Measurements from ENCODE around the gene METTL1.
"Not testable (repeated sequence)": the region's sequence is repeated elsewhere in the genome, so short reads cannot be mapped to it uniquely, and the experiment has no call there.

METTL1 gene

DNA sequence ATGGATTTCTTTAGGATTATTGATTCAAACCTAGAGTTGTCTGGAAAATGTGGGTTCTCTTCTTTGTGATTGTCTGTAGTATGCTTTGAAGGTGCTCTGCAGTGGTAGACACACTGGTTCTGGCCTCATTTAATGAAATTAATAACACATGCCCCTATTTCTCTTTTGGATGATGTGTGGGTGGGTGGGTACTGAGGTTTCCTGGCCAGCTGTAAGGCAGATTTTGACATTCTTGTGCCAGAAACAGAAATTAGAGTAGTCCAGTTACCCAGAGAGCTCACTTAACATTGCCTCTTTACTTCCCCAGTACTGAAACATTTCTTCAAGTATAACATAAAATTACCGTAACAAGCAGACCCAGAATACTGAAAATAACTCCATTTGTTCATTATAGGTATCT, 25.1 kb upstream of the METTL1 start:
- no peak for DNase-seq (ENCODE audit: low read depth)

DNA sequence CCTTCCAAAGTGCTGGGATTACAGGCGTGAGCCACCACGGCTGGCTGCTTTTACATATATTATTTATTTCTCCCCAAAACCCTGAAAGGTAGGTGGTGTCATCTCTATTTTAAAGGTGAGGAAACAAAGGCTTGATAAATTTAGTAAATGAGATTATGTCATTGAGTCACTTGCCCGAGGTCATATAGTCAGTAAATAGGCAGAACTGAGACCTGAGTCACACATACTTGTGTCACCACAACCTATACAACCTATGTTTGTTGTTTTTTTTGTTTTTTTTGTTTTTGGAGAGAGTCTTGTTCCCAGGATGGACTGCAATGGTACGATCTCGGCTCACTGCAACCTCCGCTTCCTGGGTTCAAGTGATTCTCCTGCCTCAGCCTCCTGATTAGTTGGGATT, 23.4 kb upstream of the METTL1 start:
- no peak for DNase-seq (ENCODE audit: low read depth)

DNA sequence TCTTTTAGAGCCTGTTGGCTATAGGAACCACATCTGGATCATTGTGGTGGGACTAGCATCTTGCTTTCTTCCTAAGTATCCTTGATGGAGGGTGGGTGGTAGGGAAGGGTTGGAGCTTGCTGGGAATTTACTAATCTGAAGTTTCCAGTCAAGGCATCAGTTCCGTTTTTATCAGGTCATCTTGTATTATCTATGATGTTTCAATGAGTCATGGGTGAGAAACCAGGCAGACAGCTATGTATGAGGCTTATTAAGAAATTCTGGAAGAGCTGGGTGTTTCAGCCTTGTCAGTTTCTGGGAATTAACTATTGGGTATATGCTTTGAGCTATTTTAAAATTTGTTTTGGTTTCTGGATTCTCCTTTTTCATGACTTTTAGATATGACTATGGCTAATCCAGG, 22.0 kb upstream of the METTL1 start:
- no peak for DNase-seq (ENCODE audit: low read depth)

DNA sequence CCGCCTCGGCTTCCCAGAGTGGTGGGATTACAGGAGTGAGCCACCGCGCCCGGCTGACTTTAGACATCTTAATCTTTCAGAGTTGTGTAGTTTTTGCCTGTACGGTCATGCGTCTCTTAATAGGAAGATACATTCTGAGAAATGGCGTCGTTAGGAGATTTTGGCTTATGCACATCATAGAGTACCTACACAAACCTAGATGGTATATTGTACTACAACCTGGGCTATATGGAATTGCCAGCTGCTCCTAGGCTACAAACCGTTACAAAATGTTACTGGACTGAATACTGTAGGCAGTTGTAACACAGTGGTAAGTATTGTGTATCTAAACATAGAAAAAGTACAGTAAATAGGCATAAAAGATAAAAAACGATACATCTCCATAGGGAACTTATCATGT, 12.0 kb upstream of the METTL1 start:
- no peak for DNase-seq (ENCODE audit: low read depth)

DNA sequence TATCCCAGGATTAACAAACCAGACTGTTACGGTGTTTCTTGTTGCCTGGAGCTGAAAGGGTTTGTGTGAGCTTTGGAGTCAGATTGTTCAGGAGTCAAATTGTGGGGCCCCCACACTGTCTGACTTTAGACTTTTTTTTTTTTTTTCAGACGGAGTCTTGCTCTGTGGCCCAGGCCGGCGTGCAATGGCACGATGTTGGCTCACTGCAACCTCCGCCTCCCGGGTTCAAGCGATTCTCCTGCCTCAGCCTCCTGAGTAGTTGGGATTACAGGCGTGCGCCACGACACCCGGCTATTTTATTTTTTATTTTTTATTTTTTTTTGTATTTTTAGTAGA, 11.5 kb upstream of the METTL1 start:
- DNase-seq (ENCODE audit: low read depth): no peak

DNA sequence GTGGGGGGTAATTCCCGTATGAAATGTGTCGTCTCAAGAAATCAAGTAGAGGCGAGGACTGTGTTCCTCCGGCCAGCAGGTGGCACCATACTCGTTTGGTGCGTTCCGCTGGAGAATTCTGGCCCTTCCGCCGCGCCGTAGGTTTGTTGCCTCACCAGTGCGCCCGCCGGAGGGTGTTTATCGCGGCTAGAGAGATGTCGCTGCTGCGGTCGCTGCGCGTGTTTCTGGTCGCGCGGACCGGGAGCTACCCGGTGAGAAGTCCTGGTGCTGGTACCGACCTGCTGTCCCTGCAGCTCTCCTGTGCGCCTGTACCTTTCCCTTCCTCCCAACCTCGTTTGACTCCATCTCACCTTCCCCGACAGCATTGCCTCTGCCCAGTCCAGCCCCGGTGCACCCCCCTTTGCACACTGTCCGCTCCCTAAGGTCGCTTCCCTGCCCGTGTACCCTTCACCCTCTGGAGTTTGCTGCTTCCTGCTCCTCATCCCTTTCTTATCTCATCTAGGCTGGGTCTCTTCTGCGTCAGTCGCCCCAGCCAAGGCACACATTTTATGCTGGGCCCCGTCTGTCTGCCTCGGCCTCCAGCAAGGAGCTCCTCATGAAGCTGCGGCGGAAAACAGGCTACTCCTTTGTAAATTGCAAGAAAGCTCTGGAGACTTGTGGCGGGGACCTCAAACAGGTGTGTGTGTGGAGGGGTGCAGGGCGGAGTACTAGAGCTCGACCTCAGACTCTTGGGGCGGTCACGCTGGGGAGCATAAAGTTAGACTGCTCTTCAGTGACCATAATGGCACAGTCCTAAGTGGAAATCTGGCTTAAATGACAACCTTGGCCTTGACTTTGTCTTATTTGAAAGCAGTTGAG, 10.9 kb upstream of the METTL1 start, which contains the start of gene TSFM:
Gene TSFM, plus strand, starts transcription at position 180 of the 858 bp plus-strand sequence. Its CDS starts 15 bp downstream, at position 195.
- peak; percentile 78 for DNase-seq (ENCODE audit: low read depth)

DNA sequence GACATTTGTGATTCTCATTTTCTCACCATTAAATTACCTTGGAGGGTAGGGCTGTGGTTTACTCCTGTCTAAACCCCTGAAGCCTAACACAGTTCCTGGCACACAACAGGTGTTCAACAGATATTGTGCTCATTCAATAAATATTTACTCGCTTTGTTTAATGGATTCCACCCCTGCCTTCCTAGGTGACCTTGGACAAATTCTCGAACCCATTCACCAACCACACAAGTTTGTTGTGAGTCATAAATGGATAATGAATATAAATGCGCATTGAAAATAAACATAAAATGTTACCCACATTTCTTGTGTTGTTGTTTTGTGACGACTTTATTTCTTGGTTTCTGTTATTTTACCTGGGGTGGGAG, 10.3 kb upstream of the METTL1 start:
- DNase-seq (ENCODE audit: low read depth): no peak

DNA sequence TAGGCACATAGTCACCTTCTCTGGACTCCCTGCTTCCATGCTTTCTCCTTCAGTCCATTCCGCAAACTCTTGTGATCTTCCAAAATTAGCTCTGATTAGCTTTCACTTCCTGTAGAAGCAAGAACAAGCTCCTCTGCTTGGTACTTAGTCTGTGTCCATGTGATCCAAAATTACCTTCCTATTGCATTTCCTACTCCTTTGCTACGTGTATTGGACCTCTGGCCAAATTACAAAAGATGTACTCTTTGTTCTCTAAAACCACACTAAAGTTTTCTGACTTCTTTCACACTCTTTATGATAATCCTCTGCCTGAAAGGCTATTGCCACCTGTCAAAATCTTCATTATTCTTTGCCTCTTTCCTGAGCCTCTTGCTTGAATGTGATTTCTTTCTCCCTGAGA, 9.9 kb upstream of the METTL1 start:
- no peak for DNase-seq (ENCODE audit: low read depth)

DNA sequence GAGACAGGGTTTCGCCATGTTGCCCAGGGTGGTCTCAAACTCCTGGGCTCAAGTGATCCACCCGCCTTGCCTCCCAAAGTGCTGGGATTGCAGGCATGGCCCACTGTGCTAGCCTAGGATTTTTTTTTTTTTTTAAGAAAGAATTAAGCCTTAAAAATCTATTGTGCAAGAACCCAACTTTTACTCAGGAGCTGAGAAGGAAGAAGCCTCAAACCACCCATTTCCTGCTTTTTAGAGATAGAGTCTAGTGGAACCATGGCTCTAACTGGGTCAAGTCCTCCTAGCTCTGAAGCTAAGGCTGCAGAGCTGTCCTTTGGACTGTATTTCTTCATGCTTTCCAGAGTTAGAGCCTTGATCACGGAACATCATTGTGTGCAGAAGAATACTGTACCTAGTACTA, 9.3 kb upstream of the METTL1 start:
- no peak for DNase-seq (ENCODE audit: low read depth)

DNA sequence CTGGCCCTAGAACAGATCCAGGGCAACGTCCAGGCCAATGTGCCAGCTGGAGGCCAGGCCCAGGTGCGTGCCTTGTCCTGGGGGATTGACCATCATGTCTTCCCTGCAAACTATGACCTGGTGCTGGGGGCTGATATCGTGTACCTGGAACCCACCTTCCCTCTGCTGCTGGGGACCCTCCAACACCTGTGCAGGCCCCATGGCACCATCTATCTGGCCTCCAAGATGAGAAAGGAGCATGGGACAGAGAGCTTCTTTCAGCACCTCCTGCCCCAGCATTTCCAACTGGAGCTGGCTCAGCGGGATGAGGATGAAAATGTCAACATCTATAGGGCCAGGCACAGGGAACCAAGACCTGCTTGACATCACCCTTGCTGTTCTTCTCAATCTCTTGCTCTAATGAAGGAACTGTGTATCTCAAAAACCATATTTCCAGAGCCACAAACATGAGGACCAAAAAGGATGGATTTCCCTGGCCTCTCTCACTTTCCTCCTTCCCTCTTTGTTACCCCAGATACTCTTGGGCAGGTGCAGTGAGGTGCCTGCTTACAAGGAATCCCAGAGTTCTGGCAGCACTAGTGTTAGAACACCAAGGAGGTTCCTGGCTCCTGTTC, 8.5 kb upstream of the METTL1 start:
- no peak for DNase-seq (ENCODE audit: low read depth)

DNA sequence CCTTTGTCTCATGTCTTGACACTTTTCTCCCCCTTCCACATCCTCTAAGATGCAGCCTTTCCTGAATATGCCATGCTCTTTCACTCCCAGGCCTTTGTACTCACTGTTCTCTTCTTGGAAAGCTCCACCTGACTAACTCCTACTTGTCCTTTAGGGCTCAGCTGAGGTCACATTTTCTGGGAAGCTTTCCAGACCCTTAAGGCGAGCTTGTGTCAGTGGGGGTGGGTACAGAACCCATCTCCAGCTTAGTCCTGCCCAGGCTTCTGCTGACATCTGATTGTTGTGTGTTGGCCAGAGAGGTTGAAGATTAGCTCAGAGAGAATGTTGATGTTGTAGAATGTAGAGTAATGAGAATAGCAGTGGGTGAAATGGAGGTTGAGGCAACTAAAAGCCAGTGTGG, 7.8 kb upstream of the METTL1 start:
- DNase-seq (ENCODE audit: low read depth): no peak

DNA sequence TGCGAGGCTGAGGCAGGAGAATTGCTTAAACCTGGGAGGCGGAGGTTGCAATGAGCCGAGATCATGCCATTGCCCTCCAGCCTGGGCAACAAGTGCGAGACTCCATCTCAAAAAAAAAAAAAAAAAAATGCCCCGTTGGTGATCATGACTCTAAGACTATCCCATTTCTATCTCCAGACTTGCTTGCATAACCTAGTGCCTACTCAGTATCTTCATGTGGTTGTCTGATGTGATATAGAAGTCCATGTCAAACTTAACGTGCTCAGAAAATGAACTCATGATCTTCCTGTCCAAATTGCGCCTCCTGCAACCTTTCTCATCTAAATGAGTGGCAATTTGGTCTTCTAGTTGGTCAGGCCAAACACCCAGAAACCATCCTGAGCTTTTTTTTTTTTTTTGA, 6.0 kb upstream of the METTL1 start:
- no peak for DNase-seq (ENCODE audit: low read depth)

DNA sequence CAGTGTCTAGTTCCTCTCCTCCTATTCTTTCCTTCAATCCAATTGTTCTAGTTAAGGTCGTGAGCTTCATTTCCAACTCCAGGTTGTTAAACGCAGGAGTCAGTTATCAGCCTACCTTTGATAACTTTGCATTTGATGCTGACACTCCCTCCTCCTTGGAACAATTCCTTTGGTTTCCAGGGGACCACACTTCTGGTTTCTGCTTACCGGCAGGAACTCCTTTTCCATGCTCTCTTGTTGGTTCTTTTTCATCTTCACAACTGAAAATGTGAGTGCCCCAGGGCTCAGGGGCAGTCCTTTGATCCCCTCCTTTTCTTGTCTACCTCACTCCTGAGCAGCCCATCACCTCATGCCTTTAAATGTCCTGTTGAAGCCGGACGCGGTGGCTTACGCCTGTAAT, 5.5 kb upstream of the METTL1 start:
- no peak for DNase-seq (ENCODE audit: low read depth)

DNA sequence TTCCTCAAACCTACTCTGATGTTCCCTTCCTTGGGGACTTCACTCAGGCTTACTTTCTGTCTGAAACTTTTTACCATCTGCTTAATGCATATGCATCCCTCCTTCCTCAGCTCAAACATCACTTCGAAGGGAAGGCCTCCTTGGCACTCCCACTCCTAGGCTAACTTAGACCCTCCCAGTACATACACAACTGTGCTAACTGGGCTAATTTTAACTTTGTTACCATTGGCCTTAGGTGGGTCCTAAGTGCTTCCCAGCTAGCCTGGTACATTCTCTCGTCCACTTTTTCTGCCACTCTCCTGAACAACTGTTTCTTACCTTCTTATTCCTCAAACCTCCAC, 4.3 kb upstream of the METTL1 start:
- DNase-seq (ENCODE audit: low read depth): no peak

DNA sequence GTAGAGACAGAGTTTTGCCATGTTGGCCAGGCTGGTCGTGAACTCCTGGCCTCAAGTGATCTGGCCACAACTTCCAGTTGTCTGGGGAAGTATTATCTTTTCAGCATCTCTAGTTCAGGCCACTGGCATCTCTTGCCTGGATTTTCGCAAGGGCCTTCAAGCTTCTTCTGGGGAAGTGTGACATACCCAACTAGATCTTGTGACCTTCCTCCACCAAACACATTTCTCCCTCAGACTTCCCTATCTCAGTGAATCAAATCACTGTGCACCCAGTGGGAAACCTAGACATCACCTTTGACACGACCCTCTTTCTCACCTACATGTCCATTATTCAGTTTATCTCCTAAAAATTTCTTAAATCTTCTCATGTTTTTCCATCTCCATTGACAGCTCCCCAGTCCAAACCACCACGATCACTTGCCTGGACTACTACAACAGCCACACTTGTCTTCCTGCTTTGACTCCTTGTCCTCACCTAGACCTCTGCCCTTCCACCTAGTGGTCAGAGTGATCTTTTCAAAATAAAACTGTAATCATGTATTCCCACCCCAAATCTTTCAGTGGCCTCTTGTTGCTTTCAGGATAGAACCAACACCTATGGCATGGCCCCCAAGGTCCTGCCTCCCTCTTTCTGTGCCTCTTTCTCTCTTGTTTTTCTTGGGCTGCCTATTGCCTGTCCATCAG, 3.8 kb upstream of the METTL1 start:
- no peak for DNase-seq (ENCODE audit: low read depth)

DNA sequence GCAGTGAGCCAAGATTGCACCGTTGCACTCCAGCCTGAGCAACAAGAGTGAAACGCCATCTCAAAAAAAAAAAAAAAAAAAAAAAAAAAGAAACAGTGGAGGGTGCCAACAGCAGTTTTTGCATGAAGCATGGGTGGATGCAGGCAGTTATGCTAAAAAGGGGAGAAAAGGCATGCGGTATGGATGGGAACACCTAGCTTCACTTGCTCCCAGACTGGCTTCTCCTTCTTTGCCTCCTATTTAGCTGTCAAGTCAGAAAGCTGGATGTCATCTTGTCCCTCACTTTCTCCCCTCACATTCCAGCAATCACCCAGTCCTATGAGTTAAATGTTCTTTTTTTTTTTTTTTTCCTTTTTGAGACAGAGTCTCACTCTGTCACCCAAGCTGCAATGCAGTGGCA, 3.1 kb upstream of the METTL1 start:
- DNase-seq (ENCODE audit: low read depth): no peak

DNA sequence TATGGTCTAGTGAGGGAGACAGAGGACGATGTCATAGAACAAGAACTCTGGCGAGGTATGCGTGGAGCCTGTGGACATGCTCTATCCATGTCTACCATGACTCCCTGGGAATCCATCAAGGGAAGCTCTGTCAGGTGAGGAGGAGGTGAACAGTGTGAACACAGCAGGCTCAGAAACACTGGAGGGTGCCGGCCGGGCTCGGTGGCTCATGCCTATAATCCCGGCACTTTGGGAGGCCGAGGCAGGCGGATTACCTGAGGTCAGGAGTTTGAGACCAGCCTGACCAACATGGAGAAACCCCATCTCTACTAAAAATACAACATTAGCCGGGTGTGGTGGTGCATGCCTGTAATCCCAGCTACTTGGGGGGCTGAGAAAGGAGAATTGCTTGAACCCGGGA, 2.7 kb upstream of the METTL1 start:
- not testable (repeated sequence) for DNase-seq (ENCODE audit: low read depth)

DNA sequence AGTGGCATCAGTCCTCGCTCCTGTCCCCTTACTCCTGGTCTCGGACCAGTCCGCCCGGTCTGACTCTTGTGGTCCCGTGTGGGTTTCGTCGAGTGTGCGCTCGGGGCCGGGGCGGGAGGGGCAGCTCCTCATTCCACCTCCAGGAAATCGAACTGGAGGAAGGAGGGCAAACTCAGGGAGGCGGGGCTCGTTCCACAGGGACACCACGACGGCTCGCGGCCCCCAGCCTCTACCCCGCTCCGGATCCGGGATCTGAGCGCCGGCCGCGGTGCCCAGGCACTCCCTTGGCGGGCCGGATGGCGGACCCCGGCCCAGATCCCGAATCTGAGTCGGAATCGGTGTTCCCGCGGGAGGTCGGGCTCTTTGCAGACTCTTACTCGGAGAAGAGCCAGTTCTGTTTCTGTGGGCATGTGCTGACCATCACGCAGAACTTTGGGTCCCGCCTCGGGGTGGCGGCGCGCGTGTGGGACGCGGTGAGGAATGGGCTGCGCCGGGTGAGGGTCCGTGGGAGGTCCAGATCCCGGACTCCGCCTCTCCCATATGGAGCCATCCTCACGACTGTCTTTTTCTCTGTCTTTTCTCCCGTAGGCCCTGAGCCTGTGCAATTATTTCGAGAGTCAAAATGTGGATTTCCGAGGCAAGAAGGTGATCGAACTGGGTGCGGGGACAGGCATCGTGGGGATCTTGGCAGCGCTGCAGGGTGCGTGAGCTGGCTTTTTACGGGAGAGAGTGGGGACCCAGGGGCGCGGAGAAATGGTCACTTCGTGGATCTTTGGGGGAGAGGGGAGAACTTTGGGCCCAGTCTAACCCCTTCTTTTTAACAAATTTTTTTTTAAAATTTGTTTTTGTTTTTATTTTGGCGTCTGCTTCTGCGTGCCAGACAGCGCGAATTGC, 771 bp upstream of the METTL1 start, which contains the start of gene EEF1AKMT3:
Gene EEF1AKMT3, plus strand, starts transcription at position 186 of the 894 bp plus-strand sequence. Its CDS starts 111 bp downstream, at position 297.
- peak; percentile 44 for DNase-seq (ENCODE audit: low read depth)

DNA sequence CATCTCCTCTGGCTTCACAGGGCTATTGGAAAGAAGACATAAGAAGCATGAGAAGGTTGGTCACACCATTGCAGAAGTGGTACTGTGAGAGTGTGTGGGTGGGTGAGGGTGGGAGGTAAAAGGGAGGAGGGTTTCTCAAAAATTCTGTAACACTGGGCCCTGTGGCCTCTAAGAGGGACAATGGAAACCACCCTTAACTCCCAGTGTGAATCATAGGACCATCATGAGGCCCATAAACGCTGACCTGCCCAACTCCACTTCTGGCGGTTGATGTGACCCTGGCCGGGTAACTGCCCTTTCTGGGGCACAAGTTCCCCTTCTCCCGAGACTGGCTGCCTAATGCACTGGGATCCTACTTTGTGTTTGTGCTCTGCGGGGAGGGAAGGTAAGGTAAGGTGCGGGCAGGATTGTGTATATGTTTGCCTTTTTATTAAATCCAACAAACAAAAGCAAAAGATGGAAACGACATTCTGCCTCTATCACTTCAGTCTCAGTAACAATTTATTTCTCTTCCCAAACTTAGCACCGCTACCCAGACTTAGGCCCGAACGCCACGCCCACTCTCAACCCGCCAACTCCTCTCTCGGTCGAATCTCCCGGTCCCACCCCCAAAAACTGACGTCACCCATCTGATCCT, 551 bp downstream of the METTL1 start:
- DNase-seq (ENCODE audit: low read depth): peak; percentile 75

DNA sequence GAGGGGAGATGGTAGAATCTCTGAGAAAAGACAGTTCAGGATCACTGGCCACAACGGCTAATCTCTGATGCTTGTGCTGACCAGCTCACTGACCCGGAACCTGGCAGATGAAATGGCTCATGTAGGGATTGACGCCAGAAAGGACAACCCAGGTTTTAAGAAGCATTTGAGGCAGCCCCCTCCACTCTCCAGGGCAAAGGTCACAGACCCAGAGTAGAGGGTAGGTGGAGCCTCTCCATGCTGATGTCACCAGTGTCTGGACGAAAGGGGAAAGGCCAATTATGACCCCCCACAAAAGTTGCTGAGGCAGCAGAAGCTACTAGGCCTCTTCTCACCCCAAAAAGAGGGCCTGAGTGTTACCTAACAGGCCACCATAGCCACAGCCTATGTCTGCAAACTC, 1.2 kb downstream of the METTL1 start:
- no peak for DNase-seq (ENCODE audit: low read depth)

DNA sequence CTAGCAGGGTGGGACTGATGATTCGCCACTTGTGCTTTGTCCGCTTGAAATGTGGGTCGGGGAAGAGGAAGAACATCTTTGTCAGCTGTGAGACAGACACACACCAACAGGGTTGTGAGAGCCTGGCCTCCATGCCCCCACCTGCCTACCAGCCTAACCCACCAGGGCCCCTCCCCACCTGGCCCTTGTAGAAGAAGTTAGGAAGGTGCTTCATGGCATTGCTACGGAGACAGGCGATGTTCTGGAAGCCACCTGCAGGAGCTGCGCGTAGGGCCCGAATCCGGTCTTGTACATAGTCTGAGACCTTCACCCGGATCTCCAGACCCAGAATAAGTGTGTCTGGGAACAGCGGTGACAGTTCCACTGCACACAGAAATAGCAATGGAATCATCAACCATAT, 2.3 kb downstream of the METTL1 start:
- no peak for DNase-seq (ENCODE audit: low read depth)

DNA sequence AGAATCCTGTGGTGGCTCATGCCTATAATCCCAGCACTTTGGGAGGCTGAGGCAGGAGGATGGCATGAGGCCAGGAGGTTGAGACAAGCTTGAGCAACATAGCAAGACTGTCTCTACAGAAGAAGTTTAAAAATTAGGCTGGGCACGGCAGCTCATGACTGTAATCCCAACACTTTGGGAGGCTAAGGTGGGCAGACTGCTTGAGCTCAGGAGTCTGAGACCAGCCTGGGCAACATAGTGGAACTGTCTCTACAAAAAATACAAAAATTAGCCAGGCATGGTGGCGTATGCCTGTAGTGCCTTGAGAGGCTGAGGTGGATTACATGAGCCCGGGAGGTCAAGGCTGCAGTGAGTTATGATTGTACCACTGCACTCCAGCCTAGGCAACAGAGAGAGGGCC, 4.0 kb downstream of the METTL1 start:
- DNase-seq (ENCODE audit: low read depth): no peak
